Stimulated activated CD4-positive, alpha-beta T cell treated with anti-CD3 and anti-CD28 coated beads, Interleukin-4, amount 100 ng/mL, for 48 hours (primary cell): ENCODE data around the gene WDR59.
"Not testable (repeated sequence)": the region's sequence is repeated elsewhere in the genome, so short reads cannot be mapped to it uniquely, and the experiment has no call there.

Source experiments
- DNase-seq, 2 donors: peaks; one replicate each; pipeline ENCODE4 v3.0.0-alpha.2; 2020; ENCODE audit warnings: low read depth in 2 of 2

Gene WDR59

GRCh38 chr16:74867281-74867849, 117.6 kb downstream of the WDR59 start:
- no peak for DNase-seq

- DNase-seq, result no peak
These were observed 118.9 kb downstream of the WDR59 start for GRCh38 chr16:74865922-74866598.

DNA sequence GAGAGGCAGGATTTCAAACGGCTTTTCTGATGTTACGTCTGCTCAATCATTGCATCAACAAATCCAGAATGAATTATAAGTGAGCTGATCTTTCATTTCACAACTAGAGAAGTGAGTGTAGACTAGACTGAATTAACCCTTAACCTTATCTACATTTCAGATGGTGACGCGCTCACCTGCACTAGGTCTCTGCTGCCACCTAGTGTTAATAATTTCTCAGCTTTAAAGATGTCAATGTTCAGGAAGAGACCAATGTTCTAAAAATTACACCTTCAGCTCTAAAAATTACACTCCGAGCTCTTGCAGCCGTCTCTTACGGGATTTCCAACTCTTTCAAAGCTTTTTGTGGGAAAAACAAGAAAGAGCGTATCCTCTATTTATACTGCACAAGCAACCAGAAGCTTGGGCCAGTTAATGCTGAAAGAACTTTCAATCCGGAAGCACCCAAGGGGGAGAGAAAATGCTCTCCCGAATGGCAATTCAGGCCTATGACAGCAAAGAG, 122.1 kb downstream of the WDR59 start:
- DNase-seq, result no peak

GRCh38 chr16:74852500-74852875, 132.4 kb downstream of the WDR59 start:
- DNase-seq, result no peak

DNA sequence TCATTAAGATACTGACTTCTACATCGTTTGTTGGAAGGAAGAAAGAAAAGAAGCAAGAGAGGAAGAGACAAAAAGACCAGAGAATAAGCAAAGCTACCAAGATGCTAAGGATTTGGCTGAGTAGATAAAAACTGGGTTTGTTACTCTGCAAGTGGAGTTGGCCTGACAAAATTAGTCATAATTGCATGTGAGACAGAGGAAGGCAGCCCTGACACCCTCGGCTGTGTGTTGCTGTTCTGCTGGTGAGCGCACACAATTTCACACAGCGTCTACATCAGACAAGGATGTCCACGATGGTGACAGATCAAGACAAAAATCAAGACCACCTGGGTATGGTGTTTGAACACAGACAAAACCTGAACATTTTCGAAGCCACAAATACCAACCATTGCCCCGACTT, 134.9 kb downstream of the WDR59 start:
- DNase-seq, result no peak

DNA sequence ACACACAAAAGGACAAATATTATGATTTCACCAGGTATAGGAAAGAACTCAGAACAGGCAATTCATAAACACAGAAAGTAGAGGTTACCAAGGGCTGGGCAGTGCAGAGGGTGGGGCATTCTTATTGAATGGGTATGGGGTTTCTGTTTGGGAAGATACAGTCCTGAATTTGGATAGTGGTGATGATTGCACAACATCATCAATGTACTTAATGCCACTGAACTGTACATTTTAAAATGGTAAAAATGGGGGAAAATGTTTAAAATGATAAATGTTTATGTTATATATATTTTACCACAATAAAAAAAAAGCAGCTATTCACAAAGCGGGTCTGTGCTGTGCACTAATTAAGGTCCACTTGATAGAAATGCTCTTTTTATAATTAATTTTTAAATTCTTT, 137.7 kb downstream of the WDR59 start:
- DNase-seq, result no peak

DNA sequence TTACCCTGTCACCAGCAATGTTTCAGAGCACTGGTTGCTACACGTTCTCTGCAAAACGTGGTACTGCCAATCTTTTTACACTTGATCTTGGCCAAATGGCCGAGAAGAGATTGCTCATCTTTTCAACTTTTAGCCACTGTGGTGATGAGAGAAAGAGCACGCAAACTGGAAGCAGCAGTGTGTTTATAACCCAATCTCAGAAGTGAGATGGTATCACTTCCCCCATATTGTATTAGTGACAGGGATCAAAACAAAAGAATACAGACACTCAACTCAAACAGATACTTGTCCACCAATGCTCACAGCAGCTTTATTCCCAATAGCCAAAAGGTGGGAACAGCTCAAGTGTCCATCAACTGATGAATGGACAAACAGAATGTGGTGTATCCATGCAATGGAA, 138.2 kb downstream of the WDR59 start:
- no peak for DNase-seq

GRCh38 chr16:74844041-74844980, 140.6 kb downstream of the WDR59 start:
- no peak for DNase-seq

DNA sequence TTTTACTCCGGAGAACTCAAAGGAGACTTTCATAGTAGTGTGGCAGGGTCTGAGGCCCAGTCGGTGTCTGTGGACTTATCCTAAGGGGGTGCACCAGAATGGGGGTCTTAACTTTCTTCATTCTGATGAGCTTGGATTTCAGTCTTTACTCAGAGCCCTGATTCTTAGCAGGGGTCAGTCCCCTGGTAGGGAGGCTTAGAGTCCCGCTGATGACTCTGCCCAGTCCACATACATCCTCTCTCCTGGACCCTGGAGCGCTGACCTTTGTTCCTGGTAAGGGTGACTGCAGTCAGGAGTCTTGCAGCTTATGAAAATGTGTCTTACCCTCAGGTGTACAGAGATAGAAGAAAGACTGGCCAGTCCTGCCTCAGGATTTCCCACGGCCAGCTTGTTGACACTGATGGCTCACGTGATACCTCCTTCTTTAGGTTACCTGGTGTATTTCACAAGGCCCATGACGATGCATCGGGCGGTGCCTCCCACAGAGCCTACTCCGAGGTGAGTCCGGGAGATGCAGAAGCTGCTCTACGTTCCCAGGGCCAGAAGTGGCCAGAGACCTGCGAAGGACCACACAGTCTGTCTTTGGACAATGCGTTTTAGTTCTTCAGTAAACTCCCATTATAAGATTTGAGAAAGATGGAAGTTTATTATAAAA, 141.4 kb downstream of the WDR59 start:
- not testable (repeated sequence) for DNase-seq

GRCh38 chr16:74842413-74842812, 142.5 kb downstream of the WDR59 start:
- no peak for DNase-seq

DNA sequence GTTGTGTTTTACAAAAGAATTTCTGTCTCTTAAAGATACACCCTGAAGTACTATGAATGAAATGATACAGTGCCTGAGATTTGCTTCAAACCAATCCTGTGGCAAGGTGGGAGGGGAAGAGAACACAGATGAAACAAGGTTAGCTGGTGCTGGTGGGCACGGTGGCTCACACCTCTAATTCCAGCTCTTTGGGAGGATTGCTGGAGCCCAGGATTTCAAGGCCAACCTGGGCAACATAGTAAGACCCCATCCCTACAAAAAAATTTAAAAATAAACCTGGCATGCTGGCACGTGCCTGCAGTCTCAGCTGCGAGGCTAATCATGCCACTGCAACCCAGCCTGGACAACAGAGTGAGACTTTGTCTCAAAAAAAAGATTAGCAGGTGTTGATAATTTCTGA, 143.0 kb downstream of the WDR59 start:
- DNase-seq, result no peak

GRCh38 chr16:74841469-74841868, 143.5 kb downstream of the WDR59 start:
- DNase-seq, result no peak

DNA sequence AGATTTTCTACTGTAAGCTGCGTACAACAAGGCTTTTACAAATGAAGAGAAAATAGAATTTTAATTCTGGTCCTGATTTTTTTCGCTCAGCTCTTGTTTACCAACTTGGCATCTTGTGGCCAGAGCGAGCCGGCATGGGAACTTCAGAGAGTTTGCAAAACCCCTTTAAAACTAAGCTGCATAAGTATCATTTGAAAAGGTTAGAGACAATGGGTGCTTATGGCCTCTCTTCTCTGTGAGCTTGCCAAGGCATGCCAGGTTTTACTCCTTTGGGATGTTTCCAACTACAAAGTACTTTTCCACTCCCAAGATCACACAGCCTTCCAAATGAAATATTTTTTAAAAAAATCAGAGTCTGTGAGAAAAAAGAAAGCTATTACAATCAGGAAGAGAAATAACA, 147.9 kb downstream of the WDR59 start:
- no peak for DNase-seq

DNA sequence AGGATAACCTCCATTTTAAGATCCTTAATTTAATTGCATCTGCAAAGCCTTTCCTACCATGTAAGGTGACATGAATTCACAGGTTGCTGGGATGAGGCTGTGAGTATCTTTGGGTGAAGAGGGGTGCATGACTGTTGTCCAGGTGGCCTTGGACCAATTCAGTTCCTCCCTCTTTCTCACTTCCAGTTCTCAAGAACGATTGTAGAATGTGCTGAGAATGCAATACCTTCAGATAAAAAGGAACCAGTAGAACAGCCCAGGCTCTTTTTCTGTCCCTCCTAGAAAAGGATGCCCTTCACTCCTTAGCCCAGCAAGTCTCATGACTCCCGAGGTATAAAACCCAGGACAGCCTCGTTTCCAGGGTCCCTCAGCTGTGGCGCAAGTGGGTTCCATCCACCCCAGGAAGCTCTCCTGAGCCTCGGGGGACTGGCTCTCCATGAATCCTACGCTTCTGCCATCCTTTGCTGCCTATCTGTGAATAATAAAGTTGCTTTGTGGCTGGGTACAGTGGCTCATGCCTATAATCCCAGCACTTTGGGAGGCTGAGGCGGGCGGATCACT, 148.7 kb downstream of the WDR59 start:
- no peak for DNase-seq

DNA sequence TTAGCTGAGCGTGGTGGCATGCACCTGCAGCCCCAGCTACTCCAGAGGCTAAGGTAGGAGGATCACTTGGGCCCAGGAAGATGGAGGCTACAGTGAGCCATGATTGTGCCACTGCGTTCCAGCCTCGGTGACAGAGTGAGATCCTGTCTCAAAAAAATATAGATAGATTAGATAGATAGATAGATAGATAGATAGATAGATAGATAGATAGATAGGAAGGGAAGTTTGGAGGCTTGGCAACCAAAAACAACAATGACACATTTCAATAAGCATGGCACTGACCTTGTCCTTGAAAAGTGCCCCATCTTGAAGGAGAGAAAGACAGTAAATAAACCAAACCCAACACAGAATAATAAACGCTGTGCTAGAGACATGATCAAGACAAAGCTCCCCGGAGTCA, 152.7 kb downstream of the WDR59 start:
- DNase-seq, result no peak

GRCh38 chr16:74831467-74831866, 153.5 kb downstream of the WDR59 start:
- DNase-seq, result no peak

- no peak for DNase-seq
These were observed 154.3 kb downstream of the WDR59 start for GRCh38 chr16:74830648-74831047.

DNA sequence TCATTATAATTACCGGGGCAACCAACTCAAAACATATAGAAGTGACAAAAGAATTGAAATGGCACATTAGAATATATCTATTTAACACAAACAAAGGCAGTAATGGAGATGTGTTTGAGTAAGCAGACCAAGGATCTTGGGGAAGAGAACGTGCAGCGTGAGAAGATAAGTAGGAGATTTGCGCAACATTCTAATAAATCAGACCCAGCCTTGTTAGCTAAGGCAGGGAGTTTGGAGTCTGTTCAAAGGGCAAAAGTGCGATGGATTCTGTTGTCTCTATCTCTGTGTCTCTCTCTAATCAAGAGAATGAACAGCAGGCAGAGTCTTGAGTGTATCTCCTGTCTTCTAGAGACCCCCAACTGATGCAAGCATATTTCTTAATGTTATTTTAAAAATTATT, 155.3 kb downstream of the WDR59 start:
- no peak for DNase-seq

GRCh38 chr16:74825941-74826340, 159.0 kb downstream of the WDR59 start:
- no peak for DNase-seq

DNA sequence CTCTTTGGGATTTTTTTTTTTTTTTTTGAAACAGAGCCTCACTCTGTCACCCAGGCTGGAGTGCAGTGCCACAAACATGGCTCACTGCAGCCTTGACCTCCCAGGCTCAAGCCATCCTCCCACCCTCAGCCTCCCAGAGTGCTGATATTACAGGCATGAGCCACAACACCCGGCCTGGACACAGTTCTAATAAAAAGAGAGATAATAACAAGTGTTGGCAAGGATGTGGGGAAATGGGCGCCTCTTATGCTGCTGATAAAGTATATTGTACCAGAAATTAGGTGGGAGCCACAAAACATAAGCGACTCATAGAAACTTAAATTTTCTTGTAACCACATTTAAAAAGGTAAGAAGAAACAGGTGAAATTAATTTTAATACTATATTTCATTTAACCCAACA, 159.9 kb downstream of the WDR59 start:
- DNase-seq, result no peak
